D721Med (cell line): ENCODE results near the gene DDT.

ENCODE experiments used
- DNase-seq: peaks from one replicate; pipeline ENCODE4 v3.0.0; 2011; ENCODE audit warnings: low spot score; ENCODE audit not compliant: insufficient read length
- FAIRE-seq: peaks from 2 replicates; lab custom pipeline; 2011; peaks lifted over from hg19 to GRCh38; lab: Jason Lieb, UNC
- CTCF ChIP-seq: IDR thresholded peaks from 2 replicates; pipeline ENCODE4 v1.5.1; 2012; ENCODE audit warnings: mild to moderate bottlenecking, control low read depth; ENCODE audit not compliant: insufficient read depth; ENCODE audit errors: missing control alignments

Gene DDT

GRCh38 chr22:24008381-24009226 is 34.4 kb upstream of the DDT start:
- DNase-seq (no peak), FAIRE-seq (no peak)
- TF ChIP-seq CTCF, result no peak

GRCh38 chr22:24008022-24008283 is 33.7 kb upstream of the DDT start:
- DNase-seq, result no peak
- no peak for FAIRE-seq
- TF ChIP-seq CTCF, result no peak

- no peak for DNase-seq
- no peak for TF ChIP-seq CTCF
- FAIRE-seq, result no peak
Observed at GRCh38 chr22:24007253-24008021, 33.2 kb upstream of the DDT start.

GRCh38 chr22:24006914-24007214 is 32.6 kb upstream of the DDT start:
- TF ChIP-seq CTCF, result no peak
- FAIRE-seq (no peak), DNase-seq (no peak)

GRCh38 chr22:24006207-24006913 is 32.1 kb upstream of the DDT start:
- FAIRE-seq (no peak), DNase-seq (no peak)
- TF ChIP-seq CTCF, result no peak

GRCh38 chr22:24005201-24005600 is 31.0 kb upstream of the DDT start, which contains the start of gene GSTT4:
TSS of gene GSTT4 (minus strand) at chr22:24005453. CDS start at chr22:24005356, 97 bp downstream.
- TF ChIP-seq CTCF, result no peak
- FAIRE-seq (no peak), DNase-seq (no peak)

GRCh38 chr22:24003887-24004286 is 29.6 kb upstream of the DDT start:
- DNase-seq, result no peak
- no peak for FAIRE-seq
- TF ChIP-seq CTCF, result no peak
